Stimulated activated CD4-positive, alpha-beta T cell treated with anti-CD3 and anti-CD28 coated beads, Interleukin-4, amount 100 ng/mL, for 1 hour (primary cell): Measurements from ENCODE around the gene GOSR2.
"Not testable (repeated sequence)": the region's sequence is repeated elsewhere in the genome, so short reads cannot be mapped to it uniquely, and the experiment has no call there.

ENCODE experiments used
- DNase-seq: peaks from one replicate; pipeline ENCODE4 v3.0.0-alpha.2; 2020

The GOSR2 gene

DNA sequence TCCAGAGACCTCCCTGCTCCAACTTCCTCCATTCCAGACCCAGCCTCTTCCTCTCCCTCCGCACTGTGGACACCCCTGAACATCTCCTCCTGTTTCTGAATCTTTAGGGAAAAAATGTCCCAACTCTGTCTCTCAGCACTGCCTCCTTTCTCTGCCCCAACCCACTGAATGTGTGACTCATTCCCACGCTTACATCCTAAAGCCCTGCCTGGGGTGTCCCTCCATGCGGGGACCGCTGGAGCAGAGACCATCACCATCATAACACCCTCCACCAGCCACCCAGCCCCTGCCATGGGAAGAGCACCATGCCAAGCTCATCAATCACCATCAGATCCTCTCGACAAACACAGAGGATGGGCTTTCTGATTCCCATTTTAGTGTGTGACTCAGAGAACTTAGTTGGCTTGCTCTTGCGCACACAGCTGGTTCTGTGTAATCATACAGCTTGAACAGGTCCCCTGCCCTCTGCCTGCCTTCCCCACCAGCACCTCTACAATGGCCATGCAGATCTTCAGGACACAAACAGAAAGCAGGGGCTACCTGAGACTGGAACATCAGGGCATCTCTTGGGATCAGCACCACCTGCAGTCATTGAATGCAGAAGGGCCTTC lies 45.4 kb downstream of the GOSR2 start:
- DNase-seq = no peak

DNA sequence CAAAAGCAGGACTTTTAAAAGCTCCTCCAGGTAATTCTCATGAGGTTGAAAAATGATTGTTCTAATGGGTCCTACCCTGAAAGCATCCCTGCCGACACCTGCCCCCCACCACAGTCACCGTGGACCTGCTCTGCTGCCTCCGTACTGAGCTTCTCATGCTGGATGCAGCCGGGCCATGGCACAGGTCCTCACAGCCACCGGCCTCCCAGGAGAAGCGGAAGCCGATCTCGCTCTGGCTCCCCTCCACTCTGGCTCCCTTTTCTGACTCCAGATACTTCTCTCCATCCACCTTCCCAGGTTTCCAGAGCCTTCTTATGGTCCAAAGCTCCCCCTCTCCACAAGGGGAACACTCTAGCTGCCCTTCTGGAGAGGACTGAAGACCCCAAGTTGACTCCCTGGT lies 45.9 kb downstream of the GOSR2 start:
- no peak for DNase-seq

DNA sequence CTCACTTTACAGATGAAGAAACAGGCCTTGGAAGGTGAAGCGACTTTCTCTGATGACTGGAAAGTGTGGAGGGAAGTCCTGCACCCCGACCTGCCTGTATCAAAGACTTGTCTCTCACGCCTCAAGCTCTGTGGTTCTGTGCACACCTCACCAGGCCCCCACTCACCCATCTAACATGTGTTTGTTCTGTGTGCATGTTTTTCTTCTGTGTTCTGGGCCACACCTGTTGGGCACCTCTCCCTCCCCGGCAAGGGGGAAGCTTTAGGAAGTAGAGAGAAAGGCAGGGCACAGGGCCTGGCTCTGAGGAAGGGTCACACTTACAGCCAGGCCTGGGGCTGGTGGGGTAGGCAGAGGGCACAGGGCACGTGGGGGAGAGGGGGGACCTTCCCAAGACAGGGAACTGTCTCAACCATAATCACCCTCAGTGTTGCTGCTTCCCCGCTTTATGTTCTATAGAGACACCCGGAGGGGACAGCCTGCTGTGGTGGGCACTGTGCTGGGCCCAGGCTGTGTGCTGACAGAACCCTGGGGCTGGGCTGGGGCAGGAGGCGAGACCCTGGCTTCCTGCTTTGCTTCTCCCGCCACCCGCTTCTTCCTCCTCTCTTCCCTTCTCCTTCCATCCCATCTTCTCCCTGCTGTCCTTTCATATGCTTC lies 48.8 kb downstream of the GOSR2 start:
- DNase-seq = no peak

DNA sequence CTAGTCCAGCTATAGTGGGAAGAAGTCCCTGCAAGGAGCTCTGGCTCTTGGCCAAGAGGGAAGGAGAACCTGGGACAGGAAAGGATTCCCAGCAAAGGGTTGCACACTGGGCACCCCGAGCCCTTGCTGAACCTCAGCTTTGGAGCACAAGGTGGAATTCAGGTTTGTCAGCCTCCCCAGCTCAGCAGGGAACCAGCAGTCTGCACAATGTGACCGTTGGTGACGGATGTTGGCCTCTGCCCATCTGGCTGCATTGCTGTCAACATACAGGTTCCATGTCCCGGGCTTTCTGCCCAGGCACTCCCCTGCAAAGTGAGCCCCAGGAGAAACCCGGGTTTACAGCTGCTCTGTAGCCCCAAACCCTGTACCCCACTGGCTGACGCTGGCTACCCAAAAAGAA lies 49.4 kb downstream of the GOSR2 start:
- no peak for DNase-seq

DNA sequence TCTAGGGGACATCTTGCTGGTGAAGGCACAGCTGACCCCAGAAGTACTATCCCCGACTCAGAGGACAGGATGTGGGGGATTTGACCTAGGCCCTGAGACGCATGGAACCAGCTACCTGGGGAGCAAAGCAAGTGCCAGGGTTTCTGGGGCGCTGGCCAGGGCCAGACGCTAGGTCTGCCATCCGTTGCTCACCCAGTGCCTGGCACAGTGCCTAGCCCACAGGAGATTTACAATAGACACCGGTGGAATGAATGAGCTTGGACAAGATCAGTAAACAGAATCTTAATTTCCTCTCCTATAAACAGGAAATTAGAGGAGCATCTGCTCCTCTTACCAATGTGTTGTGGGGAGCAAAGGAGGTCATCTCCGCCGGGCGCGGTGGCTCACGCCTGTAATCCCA lies 51.1 kb downstream of the GOSR2 start:
- no peak for DNase-seq

DNA sequence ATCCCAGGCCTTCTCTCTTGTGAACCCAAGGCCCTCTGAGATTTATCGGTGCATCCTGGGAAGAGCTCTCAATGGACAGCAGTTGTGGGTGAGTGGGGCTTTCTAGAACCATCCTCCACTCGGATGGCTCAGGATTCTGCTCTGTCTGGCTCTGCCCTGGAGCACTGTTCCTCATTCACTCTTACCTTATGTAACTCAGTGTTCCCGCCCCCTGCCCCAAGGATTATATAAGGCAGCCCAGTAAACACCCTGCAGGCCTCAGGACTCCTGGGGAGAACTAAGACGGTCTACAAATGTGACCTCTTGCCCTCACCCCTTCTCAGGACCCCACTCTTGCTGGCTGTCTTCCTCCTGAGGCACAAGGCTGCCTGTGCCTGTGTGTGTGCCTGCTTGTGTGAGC lies 52.3 kb downstream of the GOSR2 start:
- DNase-seq = no peak

DNA sequence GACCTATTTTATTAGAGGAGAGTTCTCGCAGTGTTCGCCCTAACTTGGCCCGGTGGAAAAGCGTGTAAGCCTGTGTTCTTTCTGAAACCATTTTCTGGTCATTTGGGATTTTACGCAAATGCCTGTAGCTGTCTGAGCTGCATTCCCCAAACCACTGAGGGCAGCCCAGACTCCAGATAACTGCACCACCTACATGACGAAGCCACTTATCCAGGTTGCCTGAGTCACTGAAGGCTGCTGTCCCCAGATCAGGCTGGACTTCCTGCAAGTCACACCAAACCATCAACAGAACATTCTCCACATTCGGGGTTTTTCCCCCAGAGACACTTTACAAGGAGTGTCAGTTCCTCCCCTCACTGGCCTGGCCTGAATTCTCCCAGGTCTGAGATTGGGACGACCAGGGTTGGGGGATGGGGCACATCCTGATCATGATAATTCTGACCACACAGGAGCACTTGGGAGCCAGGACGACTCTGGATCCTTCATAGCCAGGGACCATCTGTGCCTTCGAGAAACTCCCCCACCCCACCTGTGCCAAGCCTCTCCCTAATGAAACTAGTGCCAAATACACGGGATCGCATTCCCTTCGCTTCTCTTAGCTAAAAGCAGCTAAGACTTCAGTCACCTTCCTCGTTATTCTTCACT lies 53.8 kb downstream of the GOSR2 start:
- DNase-seq = no peak

DNA sequence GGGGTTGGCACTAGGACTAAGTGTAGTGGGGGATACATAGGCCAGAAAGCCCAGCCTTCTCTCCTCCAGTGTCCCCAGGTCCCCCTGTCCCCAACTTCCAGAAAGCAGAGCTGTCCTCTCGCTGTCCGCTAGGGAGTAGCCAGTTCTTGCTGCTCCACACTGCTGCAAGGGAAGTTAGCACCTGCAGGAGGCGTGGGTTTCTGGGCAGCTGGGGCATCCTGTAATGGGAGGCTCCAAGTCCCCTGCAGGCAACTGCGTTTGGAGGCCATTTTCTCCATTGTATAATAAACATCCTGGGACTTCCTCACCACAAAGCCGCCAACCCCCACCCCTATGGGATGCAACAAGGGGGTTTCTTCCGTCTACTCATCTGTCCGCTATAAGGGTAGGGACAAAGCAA lies 54.4 kb downstream of the GOSR2 start:
- no peak for DNase-seq

DNA sequence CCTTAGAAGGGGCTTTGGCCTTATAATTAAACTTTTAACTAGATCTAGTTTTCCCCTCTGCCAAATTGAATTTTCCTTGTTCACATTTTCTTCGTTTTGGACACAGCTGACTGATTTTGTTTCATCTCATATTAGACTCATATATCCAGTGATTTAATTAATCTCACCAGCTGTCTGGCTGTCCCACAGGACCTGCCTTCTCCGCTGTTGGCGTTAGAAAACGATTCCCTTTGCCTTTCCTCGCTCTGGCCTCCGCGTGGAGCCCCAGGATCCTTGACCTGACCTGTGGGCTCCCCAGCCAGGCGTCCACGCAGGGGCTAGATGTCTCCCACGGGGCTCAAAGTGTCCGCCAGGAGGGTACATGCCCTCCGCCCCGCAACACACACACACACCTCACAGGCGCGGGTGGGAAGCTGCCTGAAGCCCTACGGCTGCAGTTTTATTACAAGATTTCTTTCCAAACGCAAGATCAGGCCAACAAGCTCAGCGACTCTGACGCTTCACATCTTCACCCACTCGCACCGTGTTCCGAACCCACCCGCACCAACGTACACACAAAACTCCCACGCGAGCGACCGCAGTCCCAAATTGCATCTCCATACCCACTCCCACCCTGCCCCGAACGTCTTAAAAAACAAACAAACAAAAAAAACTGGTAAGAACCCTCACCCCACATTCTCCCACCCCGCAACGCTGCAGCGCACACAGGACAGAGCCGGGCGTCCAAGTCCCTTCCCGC lies 55.0 kb downstream of the GOSR2 start:
- no peak for DNase-seq

DNA sequence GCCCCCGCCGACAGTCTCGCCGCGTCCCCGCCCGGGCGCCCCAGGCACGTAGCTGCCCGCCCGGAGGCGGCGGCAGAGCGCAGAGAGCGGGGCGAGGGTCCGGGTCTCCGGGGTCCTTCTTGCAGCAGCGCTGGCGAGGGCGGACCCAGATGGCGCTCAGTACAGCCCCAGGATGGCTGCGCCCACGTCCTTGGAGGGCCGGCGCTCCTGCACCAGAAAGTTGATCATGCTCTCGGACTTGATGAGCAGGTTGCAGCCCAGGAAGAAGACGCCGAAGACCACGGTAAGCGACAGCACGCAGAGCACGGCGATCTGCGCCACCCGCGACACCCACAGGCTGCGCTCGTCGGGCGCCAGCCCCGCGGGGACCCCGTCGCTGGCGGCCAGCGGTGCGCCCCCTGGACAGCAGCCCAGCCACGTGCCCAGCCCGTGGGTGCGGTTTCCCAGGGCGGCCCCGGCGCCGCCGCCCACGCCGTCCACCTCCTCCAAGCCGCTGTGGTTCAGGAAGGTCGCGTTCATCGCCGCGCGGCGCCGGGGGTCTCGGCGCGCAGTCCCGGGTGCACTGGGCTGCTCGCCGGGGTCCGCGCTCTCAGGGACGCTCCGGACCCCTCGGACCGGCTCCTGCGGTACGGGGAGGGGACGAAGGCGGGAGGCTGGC lies 55.7 kb downstream of the GOSR2 start:
- DNase-seq = no peak

DNA sequence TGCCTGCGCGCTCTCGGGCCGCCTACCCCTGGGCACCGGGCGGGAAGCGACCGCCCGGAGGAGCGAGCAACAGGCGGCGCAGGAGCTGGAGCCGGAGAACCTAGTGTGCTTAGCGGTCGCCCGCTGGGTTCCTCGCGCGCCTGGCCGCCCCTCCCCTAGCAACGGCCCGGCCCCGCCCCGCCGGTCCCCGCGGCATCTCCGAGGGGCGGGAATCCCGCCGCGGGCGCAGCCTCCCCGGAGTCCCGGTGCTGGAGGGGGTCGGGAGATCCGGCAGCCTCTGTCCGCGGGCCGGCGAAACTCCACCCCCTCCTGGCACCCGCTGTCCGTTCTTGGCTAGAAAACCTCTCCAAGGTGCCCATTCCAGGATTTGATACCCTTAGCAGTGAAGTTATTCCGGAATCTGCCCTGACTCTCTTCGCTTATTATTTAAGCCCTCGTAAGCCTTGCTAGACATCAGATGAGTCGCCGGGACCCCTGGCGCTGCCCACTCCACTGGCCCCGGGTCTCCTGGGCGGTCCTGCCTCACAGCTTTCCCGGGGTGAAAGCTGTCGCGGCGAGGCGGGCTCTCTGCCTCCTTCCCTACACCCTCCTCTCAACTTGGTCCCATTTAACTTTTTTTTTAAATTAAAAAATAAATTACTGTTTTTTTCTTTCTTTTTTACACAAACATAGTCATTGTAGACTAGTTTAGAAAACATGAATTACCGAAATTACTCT lies 56.3 kb downstream of the GOSR2 start, which contains the start of gene RPRML:
RPRML (minus strand) TSS at position 107 of the 717 bp plus-strand sequence. CDS start 246 bp downstream, outside the sequence.
- DNase-seq = peak; percentile 40

DNA sequence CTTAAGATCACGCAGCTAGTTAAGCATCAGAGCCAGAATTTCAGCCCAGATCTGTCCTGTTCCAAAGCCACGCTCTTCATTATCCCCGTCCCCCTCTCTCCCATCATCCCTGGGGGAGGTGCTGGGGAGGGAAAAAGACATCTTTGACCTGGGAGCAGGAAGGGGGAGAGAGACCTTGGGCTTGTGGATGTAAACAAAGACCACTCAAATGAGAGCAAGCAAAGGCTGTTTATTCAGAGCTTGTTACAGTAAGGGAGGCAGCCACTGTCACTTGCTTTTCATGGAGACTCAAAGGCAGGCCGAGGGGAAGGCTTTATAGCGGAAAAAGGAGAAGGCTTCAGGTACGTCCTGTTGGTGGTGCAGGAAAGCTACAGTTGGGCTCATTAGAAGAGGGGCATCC lies 59.6 kb downstream of the GOSR2 start:
- no peak for DNase-seq

DNA sequence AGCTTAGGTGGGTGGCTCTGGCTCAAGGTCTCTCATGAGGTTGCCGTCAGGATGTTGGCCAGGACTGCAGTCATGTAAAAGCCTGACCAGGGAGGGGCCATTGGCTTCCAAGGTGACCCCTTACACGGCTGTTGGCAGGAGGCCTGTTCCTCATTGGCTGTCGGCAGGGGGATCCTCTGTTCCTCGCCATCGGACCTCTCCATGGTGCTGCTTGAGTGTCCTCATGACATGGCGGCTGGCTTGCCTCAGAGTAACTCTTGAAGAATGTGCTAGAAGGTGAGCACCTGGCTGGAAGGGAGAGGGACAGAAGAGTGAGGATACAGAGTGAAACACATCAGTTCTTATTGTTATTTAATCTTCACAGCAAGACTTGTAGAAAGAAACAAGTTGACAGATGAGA lies 60.8 kb downstream of the GOSR2 start:
- DNase-seq = no peak

DNA sequence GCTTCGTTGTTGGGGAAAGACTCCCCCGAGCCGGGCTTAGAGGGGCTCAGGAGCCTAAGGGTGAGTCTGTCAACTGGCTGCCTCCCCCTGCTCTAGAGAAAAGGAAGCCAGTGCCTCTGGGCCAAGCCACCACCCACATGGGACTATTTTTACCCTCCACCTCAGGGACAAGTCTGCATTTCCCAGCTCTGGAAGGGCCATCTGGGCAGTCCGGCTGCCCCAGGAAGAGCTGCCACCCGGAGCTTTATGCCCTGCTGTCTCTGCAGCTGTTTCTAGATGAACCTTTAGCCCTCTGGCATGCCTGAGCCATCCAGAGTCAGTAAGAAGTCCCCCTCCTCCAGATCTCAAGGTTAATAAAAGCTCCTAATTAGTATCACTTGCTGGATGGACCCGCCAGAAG lies 61.4 kb downstream of the GOSR2 start:
- DNase-seq = no peak

DNA sequence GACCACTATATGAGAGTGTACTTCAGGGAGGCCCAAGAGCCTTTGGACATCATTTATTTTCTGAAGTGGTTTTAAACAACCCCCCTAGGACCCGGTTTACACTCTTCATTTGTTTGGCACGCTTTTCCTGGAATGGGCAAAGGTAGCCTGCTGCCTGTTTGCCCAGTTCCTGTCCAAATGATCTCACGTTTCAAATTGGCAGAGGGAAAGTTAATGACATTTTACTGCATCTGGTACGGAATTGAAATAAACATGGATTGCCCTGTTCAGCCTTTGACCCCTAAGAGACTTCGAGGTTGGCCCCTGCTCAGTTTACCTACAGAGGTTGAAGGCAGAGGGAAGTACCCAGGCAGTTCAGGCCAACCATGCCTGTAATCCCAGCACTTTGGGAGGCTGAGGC lies 61.9 kb downstream of the GOSR2 start:
- DNase-seq = no peak

DNA sequence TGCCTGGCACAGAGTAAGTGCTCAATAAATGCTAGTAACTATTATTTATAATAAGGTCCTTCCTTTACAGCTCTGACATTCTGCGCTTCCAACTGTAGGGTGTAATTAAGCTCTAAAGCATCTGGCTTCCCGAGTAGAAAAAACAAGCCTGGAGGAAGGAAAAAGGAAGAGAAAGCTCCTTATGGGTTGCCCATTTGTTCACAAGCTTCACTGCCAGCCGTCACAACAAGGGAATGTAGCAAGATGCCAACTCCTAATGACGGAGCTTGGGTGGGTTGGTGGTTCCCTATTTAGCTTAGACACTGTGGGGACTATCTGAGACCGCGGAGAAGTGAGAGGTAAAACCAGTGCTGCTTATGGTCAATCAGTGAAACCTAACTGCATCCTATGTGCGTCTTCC lies 63.4 kb downstream of the GOSR2 start:
- no peak for DNase-seq

DNA sequence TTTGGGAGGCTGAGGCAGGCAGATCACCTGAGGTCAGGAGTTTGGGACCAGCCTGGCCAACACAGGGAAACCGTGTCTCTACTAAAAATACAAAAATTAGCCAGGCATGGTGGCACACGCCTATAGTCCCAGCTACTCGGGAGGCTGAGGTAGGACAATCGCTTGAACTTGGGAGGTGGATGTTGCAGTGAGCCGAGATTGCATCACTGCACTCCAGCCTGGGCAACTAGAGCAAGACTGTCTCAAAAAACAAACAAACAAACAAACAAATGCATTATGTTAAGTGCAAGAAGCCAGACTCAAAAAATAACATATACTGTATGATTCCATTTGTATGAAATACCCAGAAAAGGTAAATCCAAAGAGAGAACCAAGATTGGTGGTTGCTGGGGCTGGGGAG lies 65.0 kb downstream of the GOSR2 start:
- DNase-seq = not testable (repeated sequence)

DNA sequence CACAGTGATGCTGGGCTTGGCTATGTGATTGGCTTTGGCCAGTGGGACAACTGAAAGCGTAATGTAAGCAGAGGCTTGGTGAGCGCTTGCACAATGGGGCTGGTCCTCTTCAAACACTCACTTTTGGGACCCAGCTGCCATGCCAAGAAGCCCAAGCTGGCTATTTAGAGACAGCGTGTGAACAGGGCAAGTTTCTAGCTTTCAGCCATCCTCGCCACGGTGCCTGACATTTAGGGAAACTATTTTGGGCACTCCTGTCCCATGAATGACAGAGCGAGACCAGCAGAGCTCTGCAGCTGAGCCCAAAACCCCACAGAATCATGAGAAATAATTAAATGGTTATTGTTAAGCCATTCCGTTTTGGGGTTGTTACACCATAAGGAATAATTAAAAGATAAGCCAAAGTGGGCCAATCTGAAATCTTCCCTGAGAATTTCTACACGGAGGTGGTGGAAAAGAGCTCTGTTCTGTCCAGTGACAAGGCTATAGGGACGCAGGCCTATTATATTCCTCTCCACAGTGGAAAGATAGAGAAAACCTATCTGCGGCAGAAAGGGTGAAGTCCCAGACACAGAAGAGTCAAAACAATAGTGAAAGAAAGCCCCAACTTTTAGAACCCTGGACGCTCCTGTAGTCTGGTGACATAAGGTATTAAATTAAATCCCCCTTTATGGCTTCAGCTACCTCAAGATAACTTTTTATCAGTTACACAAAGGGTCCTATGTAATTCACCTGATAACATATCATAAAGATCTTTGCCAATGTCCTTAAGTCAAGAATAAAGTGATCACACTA lies 66.9 kb downstream of the GOSR2 start:
- DNase-seq = no peak

DNA sequence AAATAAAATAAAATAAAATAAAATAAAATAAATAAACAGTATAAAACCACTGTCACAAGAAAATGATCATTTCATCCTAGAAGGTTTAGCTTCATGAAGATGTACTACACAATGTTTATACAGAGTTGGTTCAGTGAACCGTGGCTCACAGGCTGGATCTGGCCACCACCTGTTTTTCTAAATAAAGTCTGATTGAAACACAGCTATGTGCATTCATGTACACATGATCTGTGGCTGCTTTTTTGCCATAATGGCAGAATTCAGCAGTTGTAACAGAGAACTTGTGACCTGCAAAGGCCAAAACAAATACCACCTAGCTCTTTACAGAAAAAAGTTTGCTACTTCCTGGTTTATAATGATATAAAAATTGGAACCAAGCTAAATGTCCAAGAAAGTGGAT lies 68.7 kb downstream of the GOSR2 start:
- DNase-seq = no peak
